Epithelial cell of proximal tubule (primary cell): Measurements from ENCODE around the gene PALM2AKAP2. TPM values are rescaled to one million over a fixed set of nuclear protein-coding genes. Genes with fewer than 3 reads are reported as not detected.

ENCODE experiments used
- DNase-seq: peaks from one replicate; pipeline ENCODE4 v3.0.0-alpha.2; 2011; ENCODE audit warnings: low read depth
- H3K4me3 ChIP-seq: 2 replicates; pipeline ENCODE4 v1.5.1; 2011; ENCODE audit warnings: low read depth, mild to moderate bottlenecking, low read length
- CTCF ChIP-seq: conservative IDR thresholded peaks from 2 replicates; pipeline ENCODE4 v1.5.1; 2012; ENCODE audit warnings: low read depth, mild to moderate bottlenecking, low read length
- total RNA-seq: library from RNA; depleted of rRNA; stranded (reverse); fragments of >200 nt; gene quantifications from 2 replicates; pipeline ENCODE4 v1.2.3, GENCODE V29; 2015

Gene PALM2AKAP2
- total RNA-seq: 2.8 and 3.8 TPM in 2 replicates

- peak within 1 kb of the TSS; percentile 80 for H3K4me3 ChIP-seq
- TF ChIP-seq CTCF: peak; percentile 12
- no peak for DNase-seq
Measured at GRCh38 chr9:109779711-109780452, at the start of gene PALM2AKAP2. PALM2AKAP2 (plus strand) TSS chr9:109780198; CDS start chr9:109780489, 291 bp downstream.

GRCh38 chr9:109730228-109730627, 49.8 kb upstream of the PALM2AKAP2 start:
- H3K4me3 ChIP-seq: no peak overlapping the region
- DNase-seq: peak; percentile 30
- TF ChIP-seq CTCF: no peak

GRCh38 chr9:109733690-109734089, 46.3 kb upstream of the PALM2AKAP2 start:
- peak; percentile 23 for DNase-seq
- TF ChIP-seq CTCF: no peak
- H3K4me3 ChIP-seq: no peak overlapping the region

- DNase-seq: no peak
- H3K4me3 ChIP-seq: no peak overlapping the region
- no peak for TF ChIP-seq CTCF
Measured at GRCh38 chr9:109734814-109735213, 45.2 kb upstream of the PALM2AKAP2 start.

GRCh38 chr9:109735801-109736200, 44.2 kb upstream of the PALM2AKAP2 start:
- DNase-seq: no peak
- no peak for TF ChIP-seq CTCF
- H3K4me3 ChIP-seq: no peak overlapping the region

GRCh38 chr9:109737295-109737694, 42.7 kb upstream of the PALM2AKAP2 start:
- H3K4me3 ChIP-seq: no peak overlapping the region
- DNase-seq: no peak
- TF ChIP-seq CTCF: no peak

- H3K4me3 ChIP-seq: no peak overlapping the region
- DNase-seq: no peak
- no peak for TF ChIP-seq CTCF
Measured at GRCh38 chr9:109739760-109740159, 40.2 kb upstream of the PALM2AKAP2 start.
